Fibroblast of lung (primary cell): ENCODE measurements around the gene CPZ. TPM values are rescaled to one million over a fixed set of nuclear protein-coding genes. Genes with fewer than 3 reads are reported as not detected.

Experiments used
- DNase-seq, 2 donors: peaks; one replicate each; pipeline versions ENCODE4 v3.0.0 to v3.0.0-alpha.2; 2010; ENCODE audit warnings: low read depth in 2 of 2
- H2AFZ ChIP-seq: 2 replicates; pipeline ENCODE4 v1.5.1; 2012; ENCODE audit warnings: low read length, control low read depth, inconsistent platforms
- H3K27ac ChIP-seq: 2 replicates; pipeline ENCODE4 v1.5.1; 2011; ENCODE audit warnings: low read length, control low read depth; ENCODE audit not compliant: insufficient read depth
- H3K27me3 ChIP-seq: 2 replicates; pipeline ENCODE4 v1.5.1; 2011; ENCODE audit warnings: mild to moderate bottlenecking, low read length; ENCODE audit not compliant: control insufficient read depth, insufficient read depth
- H3K36me3 ChIP-seq: 2 replicates; pipeline ENCODE4 v1.5.1; 2011; ENCODE audit warnings: low read length; ENCODE audit not compliant: control insufficient read depth, insufficient read depth
- H3K4me1 ChIP-seq: 2 replicates; pipeline ENCODE4 v1.5.1; 2011; ENCODE audit warnings: low read length; ENCODE audit not compliant: control insufficient read depth, insufficient read depth; ENCODE audit errors: extremely low read depth
- H3K4me2 ChIP-seq: 2 replicates; pipeline ENCODE4 v1.5.1; 2011; ENCODE audit warnings: low read length, control low read depth; ENCODE audit not compliant: insufficient read depth; ENCODE audit errors: extremely low read depth
- H3K4me3 ChIP-seq, 4 experiments: fragments of 200-600 bp in 1 of 4; sonication (generic) in 1 of 4; replicated peaks in 1 of 4; 2 replicates each; pipeline ENCODE4 v1.5.1; 2011 to 2016; ENCODE audit warnings: low read length in 4 of 4, low read depth in 3 of 4, mild to moderate bottlenecking in 3 of 4, control low read depth in 2 of 4, inconsistent platforms in 1 of 4, mixed read lengths in 1 of 4; ENCODE audit not compliant: insufficient read depth in 1 of 4; ENCODE audit errors: control extremely low read depth in 1 of 4
- H3K79me2 ChIP-seq: 2 replicates; pipeline ENCODE4 v1.5.1; 2012; ENCODE audit warnings: mild to moderate bottlenecking, low read length, inconsistent platforms; ENCODE audit not compliant: control insufficient read depth, insufficient read depth
- H3K9ac ChIP-seq: 2 replicates; pipeline ENCODE4 v1.5.1; 2011; ENCODE audit warnings: mild to moderate bottlenecking, low read length, control low read depth; ENCODE audit not compliant: insufficient read depth
- H3K9me3 ChIP-seq: 2 replicates; pipeline ENCODE4 v1.5.1; 2012; ENCODE audit warnings: low read depth, low read length; ENCODE audit not compliant: control insufficient read depth, insufficient read depth
- H4K20me1 ChIP-seq: 2 replicates; pipeline ENCODE4 v1.5.1; 2011; ENCODE audit warnings: low read length; ENCODE audit not compliant: control insufficient read depth, insufficient read depth; ENCODE audit errors: extremely low read depth
- EZH2 ChIP-seq: IDR thresholded peaks from 2 replicates; pipeline ENCODE4 v1.5.1; 2012; ENCODE audit warnings: low read length, control low read depth, mild to moderate bottlenecking; ENCODE audit errors: missing control alignments
- polyA plus RNA-seq, 2 donors: library from polyadenylated mRNA; depleted of rRNA in 1 of 2; stranded (reverse) in 1 of 2; unstranded in 1 of 2; fragments of >200 nt; gene quantifications; 2 replicates each; pipeline ENCODE4 v1.2.1, GENCODE V29; 2011 to 2012; ENCODE audit warnings: missing spikeins in 1 of 2
- total RNA-seq: library from RNA; depleted of rRNA; stranded (reverse); fragments of >200 nt; gene quantifications from 2 replicates; pipeline ENCODE4 v1.2.1, GENCODE V29; 2014
- TF ChIP-seq, protein P1 (sequence below), 2 donors: IDR thresholded peaks in 1 of 2; conservative IDR thresholded peaks in 1 of 2; 1 replicate in 1 of 2; 2 replicates in 1 of 2; pipeline ENCODE4 v1.5.1; 2011 to 2012; ENCODE audit warnings: low read length in 2 of 2, control low read depth in 1 of 2, inconsistent platforms in 1 of 2, low read depth in 1 of 2, mild to moderate bottlenecking in 1 of 2

Gene CPZ
- total and polyA plus RNA-seq, 2 donors (not counting 1 experiment from before 2014, with no cell fraction given): 7.1 to 24.4 TPM

DNA sequence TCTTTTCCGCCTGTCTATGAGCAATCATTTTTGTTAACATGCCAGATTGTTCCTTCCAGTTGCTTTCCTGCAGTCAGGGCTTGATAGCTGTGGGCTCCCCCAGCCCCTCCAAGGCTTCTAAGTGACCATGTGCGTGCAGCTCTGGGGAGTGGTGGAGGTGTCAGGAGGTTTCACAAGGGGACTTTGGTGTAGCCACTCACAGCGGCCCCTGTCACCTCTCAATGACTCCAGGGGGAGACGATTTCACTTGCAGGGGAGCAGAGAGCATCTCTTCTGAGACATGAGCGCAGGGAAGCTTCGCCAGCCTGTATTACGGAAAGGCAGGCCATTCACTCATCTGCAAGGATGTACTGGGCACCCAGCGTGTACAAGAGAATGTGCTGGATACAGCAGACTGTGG, 15.5 kb upstream of the CPZ start:
- Histone ChIP-seq H3K4me1 (no peaks in the 10 kb centered on the region), H4K20me1 (no peaks in the 10 kb centered on the region)
- DNase-seq: no peak

DNA sequence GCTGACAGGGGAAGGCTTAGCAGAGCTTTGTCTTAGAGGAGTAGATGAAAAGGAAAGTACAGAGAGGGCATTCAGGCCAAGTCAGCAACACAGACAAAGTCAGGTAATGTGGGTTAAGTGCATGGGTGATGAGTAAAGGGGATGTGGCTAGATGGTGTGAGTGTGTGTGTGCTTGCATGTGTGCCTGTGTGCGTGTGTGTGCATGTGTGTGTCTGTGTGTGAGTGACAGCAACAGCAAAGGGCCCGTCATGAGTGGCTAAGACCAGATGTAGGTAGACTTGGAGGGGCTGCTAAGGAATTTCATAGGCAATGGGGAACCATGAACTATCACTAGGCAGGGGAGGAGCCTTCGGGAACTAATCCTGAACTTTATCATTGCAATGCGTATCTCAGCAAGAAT, 14.6 kb upstream of the CPZ start:
- H3K27me3 ChIP-seq: peaks cover 10% of the 10 kb centered on the region
- no peak overlapping the region for H3K4me3 ChIP-seq
- TF ChIP-seq EZH2: no peak
- TF ChIP-seq, protein P1, sequence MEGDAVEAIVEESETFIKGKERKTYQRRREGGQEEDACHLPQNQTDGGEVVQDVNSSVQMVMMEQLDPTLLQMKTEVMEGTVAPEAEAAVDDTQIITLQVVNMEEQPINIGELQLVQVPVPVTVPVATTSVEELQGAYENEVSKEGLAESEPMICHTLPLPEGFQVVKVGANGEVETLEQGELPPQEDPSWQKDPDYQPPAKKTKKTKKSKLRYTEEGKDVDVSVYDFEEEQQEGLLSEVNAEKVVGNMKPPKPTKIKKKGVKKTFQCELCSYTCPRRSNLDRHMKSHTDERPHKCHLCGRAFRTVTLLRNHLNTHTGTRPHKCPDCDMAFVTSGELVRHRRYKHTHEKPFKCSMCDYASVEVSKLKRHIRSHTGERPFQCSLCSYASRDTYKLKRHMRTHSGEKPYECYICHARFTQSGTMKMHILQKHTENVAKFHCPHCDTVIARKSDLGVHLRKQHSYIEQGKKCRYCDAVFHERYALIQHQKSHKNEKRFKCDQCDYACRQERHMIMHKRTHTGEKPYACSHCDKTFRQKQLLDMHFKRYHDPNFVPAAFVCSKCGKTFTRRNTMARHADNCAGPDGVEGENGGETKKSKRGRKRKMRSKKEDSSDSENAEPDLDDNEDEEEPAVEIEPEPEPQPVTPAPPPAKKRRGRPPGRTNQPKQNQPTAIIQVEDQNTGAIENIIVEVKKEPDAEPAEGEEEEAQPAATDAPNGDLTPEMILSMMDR (conservative IDR thresholded peaks at IDR 0.05 in 1 of 2, IDR thresholded peaks at IDR 0.05 in 1 of 2; ENCODE audit: low read depth in 1 of 2, low read length in 2 of 2): no peak
- H3K9me3 ChIP-seq: no peaks in the 10 kb centered on the region
- no peaks in the 10 kb centered on the region for H3K36me3 ChIP-seq
- H4K20me1 ChIP-seq: no peaks in the 10 kb centered on the region
- no peak overlapping the region for H3K4me2 ChIP-seq
- no peaks in the 10 kb centered on the region for H3K79me2 ChIP-seq
- no peak for DNase-seq
- no peak overlapping the region for H2AFZ ChIP-seq
- H3K9ac ChIP-seq: no peak overlapping the region
- no peaks in the 10 kb centered on the region for H3K4me1 ChIP-seq
- H3K27ac ChIP-seq: no peak overlapping the region

More for the DNA sequence above, 15.5 kb upstream of the CPZ start:
- H3K4me2 ChIP-seq: no peak overlapping the region
- no peaks in the 10 kb centered on the region for H3K36me3 ChIP-seq
- TF ChIP-seq, protein P1 (conservative IDR thresholded peaks at IDR 0.05 in 1 of 2, IDR thresholded peaks at IDR 0.05 in 1 of 2; ENCODE audit: low read depth in 1 of 2, low read length in 2 of 2): no peak
- no peak for TF ChIP-seq EZH2
- peaks cover 10% of the 10 kb centered on the region for H3K27me3 ChIP-seq
- H3K9me3 ChIP-seq: no peaks in the 10 kb centered on the region
- no peaks in the 10 kb centered on the region for H3K79me2 ChIP-seq
- H3K27ac ChIP-seq: no peak overlapping the region
- no peak overlapping the region for H3K4me3 ChIP-seq
- no peak overlapping the region for H2AFZ ChIP-seq
- no peak overlapping the region for H3K9ac ChIP-seq

DNA sequence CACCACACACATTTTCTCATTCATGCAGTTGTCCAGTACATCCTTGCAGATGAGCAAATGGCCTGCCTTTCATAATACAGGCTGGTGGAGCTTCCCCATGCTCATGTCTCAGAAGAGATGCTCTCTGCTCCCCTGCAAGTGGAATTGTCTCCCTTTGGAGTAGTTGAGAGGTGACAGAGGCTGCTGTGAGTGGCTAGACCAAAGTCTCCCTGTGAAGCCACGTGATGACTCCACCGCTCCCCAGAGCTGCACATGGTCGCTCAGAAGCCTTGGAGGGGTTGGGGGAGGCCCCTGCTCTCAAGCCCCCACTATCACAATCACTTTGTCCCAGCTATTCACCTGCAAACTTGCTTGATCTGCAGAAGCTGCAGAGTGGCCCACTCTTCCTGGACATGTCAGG, 13.8 kb upstream of the CPZ start:
- Histone ChIP-seq H3K4me3 (no peak overlapping the region), H3K36me3 (no peaks in the 10 kb centered on the region), H3K79me2 (no peaks in the 10 kb centered on the region), H3K27ac (no peak overlapping the region), H3K27me3 (peaks cover 10% of the 10 kb centered on the region), H4K20me1 (no peaks in the 10 kb centered on the region), H3K4me2 (no peak overlapping the region), H3K9ac (no peak overlapping the region), H3K4me1 (no peaks in the 10 kb centered on the region), H2AFZ (no peak overlapping the region), H3K9me3 (no peaks in the 10 kb centered on the region)
- TF ChIP-seq EZH2: no peak
- TF ChIP-seq, protein P1 (conservative IDR thresholded peaks at IDR 0.05 in 1 of 2, IDR thresholded peaks at IDR 0.05 in 1 of 2; ENCODE audit: low read depth in 1 of 2, low read length in 2 of 2): no peak
- no peak for DNase-seq
